T-helper 2 cell treated with Interferon-gamma antibody and Interleukin-4, amounts not matched to agents 100 ng/mL and 5 ng/mL, for 36 hours (primary cell): ENCODE results near the gene SOBP. TPM values are rescaled to one million over a fixed set of nuclear protein-coding genes. Genes with fewer than 3 reads are reported as not detected.

Experiments
- intact Hi-C: fragments of 100-400 bp; cut with micrococcal nuclease; formaldehyde crosslinking; loops from one replicate; pipeline ENCODE4 v1.15.1; 2023
- total RNA-seq: library from RNA; stranded (reverse); gene quantifications from 2 replicates; pipeline ENCODE4 v1.2.3, GENCODE V29; 2022

Gene SOBP
- total RNA-seq, 1 donor from 2014 or later: 0.09 TPM

DNA sequence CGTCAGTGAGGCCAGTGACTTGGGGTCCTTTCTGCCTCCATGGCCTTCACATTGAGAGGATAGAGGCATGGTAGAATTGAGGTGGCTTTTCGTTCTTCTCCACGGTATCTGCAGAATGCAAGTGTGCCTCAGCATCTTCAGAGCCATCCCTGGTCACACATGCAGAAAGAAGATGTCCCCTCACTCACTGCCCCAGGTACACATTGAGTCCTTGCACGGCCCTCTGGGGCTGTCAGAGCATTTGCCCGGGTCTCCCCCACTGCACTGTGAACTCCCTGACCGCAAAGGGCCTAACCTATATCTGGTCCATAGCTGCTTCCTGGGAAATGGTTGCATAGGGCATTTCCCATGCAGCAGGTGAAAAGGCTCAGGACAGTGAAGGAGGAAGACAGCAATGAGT is 218.5 kb downstream of the SOBP start:
- intact Hi-C loops: no loop called here

DNA sequence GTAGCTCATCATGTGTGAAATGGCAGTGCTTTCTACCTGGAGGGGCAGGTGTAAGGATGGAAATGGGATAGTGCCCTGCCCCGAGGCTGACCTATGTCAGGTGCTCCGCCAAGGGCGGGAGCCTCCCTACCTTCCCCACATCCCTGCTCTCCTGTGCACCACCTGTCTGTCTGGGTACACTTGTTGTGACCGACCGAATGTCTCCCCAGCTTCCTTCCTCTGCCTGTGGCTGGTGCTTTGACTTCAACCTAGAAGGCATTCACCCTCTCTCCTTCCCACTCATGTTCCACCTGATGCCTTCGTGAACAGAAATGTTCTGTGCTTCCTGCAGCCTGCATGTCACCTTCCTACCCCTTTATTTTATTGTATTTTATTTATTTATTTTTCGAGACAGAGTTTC is 219.4 kb downstream of the SOBP start:
- intact Hi-C loops: no loop called here

Other genes starting within 250 kb of the SOBP start
- gene PDSS2, start 30.6 kb upstream of the SOBP start, total RNA-seq: 13.1 and 14.7 TPM in 2 replicates